Liver (tissue), 3 donors: ENCODE results near the gene TSKU.

ENCODE experiments used
- SP1 ChIP-seq: IDR thresholded peaks from 2 replicates; pipeline ENCODE4 v1.6.1; 2018; ENCODE audit warnings: antibody characterized with exemption, mild to moderate bottlenecking
- TF ChIP-seq, protein P1 (sequence below): fragments of 150-350 bp; IDR thresholded peaks from 2 replicates; pipeline ENCODE4 v1.5.1; 2017; ENCODE audit warnings: improper control_type of control experiment, low read depth, low read length; ENCODE audit not compliant: missing input control
- donor health status: healthy.
- donor health status: healthy.

DNA sequence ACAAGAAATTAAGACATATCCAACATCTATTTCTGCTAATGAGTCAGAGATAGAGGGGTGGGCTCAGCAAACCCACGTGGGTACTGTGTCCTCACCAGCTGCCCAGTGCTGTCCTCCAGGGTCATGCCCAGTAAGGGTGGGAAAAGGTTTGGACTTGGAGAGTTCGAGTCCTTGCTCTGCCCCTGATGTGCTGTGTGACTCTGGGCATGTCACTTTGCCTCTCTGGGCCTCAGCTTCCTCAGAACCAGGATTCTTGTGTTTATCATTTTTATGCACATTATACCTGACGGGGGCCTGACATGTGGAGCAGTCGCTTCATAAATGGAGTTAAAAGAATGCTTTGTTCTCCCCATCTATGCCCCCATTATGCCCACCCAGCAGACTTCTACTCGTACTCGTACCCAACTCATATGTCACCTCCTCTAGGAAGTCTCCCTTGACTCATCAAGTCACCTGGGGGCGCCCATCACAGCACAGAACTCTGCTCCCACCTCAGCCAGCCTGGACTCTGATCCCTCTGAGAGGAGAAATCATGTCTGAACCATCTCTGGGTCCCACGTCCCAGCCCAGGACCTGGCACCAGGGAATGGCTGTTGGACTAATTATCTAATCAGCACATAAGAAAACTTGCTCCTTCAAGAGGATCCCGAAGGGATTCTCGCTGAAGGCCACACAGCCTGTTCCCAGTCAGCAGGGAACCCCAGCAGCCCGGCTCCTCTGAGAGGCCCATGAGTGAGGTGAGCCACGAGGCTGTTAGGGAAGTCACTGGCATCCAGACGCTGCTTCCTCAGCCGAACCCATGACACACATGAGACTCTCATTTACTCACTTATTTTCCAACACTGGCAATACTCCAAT is 38.7 kb upstream of the TSKU start:
- TF ChIP-seq, protein P1, sequence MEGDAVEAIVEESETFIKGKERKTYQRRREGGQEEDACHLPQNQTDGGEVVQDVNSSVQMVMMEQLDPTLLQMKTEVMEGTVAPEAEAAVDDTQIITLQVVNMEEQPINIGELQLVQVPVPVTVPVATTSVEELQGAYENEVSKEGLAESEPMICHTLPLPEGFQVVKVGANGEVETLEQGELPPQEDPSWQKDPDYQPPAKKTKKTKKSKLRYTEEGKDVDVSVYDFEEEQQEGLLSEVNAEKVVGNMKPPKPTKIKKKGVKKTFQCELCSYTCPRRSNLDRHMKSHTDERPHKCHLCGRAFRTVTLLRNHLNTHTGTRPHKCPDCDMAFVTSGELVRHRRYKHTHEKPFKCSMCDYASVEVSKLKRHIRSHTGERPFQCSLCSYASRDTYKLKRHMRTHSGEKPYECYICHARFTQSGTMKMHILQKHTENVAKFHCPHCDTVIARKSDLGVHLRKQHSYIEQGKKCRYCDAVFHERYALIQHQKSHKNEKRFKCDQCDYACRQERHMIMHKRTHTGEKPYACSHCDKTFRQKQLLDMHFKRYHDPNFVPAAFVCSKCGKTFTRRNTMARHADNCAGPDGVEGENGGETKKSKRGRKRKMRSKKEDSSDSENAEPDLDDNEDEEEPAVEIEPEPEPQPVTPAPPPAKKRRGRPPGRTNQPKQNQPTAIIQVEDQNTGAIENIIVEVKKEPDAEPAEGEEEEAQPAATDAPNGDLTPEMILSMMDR, result no peak
- TF ChIP-seq SP1, result no peak
